Peyer's patch (tissue), 4 donors: ENCODE measurements around the gene FAM219B.

Source experiments
- POLR2A ChIP-seq, 2 donors: fragments of 450-650 bp; IDR thresholded peaks; one replicate each; pipeline ENCODE4 v1.5.1; 2017; ENCODE audit warnings: antibody characterized with exemption in 2 of 2, mild to moderate bottlenecking in 2 of 2, moderate library complexity in 2 of 2
- TF ChIP-seq, protein P1 (sequence below), 6 experiments: fragments of 450-650 bp in 4 of 6; fragments of 200-600 bp in 2 of 6; sonication (generic) in 1 of 6; IDR thresholded peaks; one replicate each; pipeline ENCODE4 v1.5.1; 2017 to 2019; ENCODE audit warnings: antibody characterized with exemption in 6 of 6, mild to moderate bottlenecking in 3 of 6, moderate library complexity in 1 of 6

DNA sequence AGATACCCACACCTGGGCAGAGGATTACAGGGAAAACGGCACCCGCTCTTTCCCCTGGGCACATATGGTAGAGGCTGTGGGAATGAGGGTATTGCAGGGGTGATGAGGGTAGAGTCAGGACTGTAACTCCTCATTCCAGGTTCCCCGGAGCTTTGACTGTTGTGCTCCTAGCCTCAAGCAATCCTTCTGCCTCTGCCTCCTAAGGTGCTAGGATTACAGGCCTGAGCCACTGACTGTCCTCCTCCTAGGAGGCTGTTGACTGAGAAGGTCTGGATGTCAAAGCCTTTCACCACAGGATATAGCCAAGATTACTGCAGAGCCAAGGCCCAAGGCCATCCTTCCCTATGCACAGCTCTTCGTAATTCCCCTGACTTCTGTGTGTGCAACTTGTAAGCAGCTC is 17.9 kb downstream of the FAM219B start:
- TF ChIP-seq, protein P1, sequence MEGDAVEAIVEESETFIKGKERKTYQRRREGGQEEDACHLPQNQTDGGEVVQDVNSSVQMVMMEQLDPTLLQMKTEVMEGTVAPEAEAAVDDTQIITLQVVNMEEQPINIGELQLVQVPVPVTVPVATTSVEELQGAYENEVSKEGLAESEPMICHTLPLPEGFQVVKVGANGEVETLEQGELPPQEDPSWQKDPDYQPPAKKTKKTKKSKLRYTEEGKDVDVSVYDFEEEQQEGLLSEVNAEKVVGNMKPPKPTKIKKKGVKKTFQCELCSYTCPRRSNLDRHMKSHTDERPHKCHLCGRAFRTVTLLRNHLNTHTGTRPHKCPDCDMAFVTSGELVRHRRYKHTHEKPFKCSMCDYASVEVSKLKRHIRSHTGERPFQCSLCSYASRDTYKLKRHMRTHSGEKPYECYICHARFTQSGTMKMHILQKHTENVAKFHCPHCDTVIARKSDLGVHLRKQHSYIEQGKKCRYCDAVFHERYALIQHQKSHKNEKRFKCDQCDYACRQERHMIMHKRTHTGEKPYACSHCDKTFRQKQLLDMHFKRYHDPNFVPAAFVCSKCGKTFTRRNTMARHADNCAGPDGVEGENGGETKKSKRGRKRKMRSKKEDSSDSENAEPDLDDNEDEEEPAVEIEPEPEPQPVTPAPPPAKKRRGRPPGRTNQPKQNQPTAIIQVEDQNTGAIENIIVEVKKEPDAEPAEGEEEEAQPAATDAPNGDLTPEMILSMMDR (IDR thresholded peaks at IDR 0.05), result no peak
- TF ChIP-seq POLR2A (IDR thresholded peaks at IDR 0.05), result no peak
